ENCODE data around the gene FAM240A.

Gene FAM240A

DNA sequence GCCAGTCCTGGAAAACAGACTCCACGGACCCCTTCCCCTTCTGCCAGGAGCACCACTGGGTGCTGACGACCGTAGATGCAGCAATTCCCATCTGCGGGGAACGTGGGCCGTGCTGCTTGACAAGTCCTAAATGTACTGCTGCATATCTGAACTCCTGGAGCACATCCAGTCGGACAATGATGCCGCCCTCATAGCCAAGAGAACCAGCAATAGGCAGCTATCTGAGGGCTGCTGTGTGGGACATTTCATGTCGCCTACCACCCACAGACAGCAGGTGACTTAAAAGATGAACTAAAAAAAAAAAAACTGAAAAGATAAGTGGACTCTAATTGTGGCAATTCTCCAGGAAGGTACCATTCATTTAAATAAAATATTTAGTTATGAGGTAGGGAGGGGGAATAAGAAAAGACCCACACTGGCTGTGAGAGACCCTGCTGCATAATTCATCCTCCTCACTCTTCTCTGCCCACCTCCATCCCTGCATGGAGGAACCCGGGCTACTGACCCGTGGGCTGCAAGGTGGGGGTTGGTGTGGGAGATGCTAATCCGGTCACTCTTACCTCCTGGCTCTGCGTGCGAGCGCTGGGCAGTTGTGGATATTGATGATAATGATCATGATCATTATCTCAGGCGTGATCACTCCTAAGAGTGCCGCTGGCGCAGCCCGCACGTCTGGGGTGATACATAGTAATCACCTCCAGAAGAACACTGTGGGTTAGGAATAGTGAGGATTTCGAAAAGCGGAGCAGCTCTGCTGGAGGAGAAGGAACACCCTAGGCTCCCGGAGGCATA, 52.8 kb downstream of the FAM240A start:
- TF ChIP-seq, protein P1, sequence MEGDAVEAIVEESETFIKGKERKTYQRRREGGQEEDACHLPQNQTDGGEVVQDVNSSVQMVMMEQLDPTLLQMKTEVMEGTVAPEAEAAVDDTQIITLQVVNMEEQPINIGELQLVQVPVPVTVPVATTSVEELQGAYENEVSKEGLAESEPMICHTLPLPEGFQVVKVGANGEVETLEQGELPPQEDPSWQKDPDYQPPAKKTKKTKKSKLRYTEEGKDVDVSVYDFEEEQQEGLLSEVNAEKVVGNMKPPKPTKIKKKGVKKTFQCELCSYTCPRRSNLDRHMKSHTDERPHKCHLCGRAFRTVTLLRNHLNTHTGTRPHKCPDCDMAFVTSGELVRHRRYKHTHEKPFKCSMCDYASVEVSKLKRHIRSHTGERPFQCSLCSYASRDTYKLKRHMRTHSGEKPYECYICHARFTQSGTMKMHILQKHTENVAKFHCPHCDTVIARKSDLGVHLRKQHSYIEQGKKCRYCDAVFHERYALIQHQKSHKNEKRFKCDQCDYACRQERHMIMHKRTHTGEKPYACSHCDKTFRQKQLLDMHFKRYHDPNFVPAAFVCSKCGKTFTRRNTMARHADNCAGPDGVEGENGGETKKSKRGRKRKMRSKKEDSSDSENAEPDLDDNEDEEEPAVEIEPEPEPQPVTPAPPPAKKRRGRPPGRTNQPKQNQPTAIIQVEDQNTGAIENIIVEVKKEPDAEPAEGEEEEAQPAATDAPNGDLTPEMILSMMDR (IDR thresholded peaks at IDR 0.05; ENCODE audit: borderline replicate concordance, control extremely low read depth, extremely low read depth, insufficient read depth, missing control alignments) = no peak
- no peak for DNase-seq (ENCODE audit: low spot score)
- in situ Hi-C loops (cut with MboI; ENCODE audit: low sequenced_read_pairs, unreplicated experiment) = no loop called here

DNA sequence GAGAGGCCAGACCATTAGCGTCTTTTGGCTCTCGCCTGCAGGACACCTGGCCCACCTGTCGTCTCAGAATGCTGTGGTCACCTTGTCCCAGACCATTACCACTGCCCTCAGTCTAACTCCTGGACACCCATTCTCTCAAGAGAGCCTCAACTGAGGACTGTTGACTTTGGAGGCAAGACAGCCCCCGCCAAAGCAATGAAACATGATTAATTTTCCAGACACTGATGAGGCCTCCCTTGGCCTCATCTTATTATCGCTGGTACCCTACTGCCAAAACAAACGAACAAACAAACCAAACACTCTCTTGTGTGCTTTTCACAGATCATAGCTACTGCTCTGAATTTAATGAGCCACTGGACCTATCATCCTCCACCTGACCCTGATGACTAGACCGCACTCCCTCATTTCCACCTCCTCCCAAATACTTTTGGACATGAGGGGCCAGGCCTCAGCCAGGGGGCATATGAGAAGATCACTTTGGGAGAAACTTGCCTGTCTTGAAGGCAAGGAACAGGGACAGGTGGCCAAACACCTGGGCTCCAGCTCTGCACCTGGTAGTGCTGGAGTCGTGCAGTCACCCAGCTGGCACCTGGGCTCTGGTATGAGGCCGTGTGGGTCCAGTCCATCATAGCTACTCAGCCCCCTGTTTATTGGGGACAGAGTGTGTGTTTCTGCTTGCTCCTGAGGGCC, 53.6 kb downstream of the FAM240A start:
- in situ Hi-C loops (cut with MboI; ENCODE audit: low sequenced_read_pairs, unreplicated experiment) = no loop called here
- TF ChIP-seq, protein P1 (IDR thresholded peaks at IDR 0.05; ENCODE audit: borderline replicate concordance, control extremely low read depth, extremely low read depth, insufficient read depth, missing control alignments) = no peak
- DNase-seq (ENCODE audit: low spot score) = peak; percentile 11

DNA sequence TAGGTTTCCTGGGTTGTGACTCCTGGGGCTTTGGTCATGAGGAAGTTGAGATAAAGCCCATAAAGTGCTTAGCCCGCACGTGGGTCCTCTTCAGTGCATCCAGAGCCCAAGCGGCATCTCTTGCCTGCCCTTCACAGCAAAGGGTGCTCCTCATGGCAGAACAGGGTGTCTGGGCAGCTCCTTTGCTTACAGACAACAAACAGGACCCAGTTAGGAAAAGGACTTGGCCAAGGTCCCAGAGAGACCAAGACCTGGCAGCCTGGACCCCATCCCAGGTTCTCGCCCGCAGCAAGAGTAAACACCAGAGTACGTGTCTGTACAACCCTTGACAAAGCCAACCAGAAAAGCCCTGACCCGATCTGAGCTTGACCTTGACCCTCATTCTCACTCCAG, 54.1 kb downstream of the FAM240A start:
- TF ChIP-seq, protein P1 (IDR thresholded peaks at IDR 0.05; ENCODE audit: borderline replicate concordance, control extremely low read depth, extremely low read depth, insufficient read depth, missing control alignments) = no peak
- DNase-seq (ENCODE audit: low spot score) = peak; percentile 16
- in situ Hi-C loops (cut with MboI; ENCODE audit: low sequenced_read_pairs, unreplicated experiment) = no loop called here

DNA sequence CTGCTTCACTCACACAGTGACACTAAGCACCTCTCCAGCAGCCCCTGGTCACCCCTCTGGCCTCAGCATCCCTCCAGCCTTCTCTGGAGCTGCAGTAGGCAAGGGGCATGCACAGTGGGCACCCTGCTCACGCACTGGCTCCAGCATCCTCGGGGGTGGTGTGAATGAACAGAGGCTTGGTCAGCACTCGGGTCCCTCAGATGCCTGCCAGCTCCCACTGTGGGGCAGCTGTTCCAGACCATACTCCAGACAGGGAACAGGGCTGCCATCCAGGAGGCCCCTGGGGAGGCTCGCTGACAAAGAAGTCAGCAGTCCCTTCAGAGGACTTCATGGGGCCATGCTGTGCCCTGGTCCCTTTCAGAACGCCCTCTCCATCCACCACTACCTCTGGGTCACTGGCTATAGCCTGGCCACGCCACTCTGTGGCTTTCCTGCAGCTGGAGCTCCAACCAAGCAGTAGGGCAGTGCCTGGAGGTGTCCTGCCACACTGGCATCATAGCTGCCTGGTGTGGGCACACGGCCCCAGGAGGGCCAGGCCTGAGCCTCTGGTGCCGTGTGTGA, 54.8 kb downstream of the FAM240A start:
- TF ChIP-seq, protein P1 (IDR thresholded peaks at IDR 0.05; ENCODE audit: borderline replicate concordance, control extremely low read depth, extremely low read depth, insufficient read depth, missing control alignments) = no peak
- peak; percentile 24 for DNase-seq (ENCODE audit: low spot score)
- in situ Hi-C loops (cut with MboI; ENCODE audit: low sequenced_read_pairs, unreplicated experiment) = no loop called here

DNA sequence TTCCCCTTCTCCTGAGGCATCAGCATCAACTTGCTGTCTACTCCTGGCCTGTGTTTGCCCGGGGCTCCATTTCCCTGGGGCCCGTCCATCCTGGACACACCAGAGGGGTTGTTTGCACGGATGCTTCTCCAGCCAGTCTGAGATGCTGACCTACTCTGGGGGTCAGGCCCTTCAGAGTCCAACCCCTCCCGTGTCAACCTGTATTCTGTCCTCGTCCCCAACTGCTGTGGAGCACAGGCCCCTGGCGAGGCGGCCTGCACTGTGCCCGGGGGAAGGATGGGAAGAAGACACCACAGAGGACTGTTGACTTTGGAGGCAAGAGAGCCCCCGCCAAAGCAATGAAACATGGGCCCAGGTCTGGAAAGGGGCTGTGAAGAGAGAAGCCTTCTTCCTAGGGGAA, 55.3 kb downstream of the FAM240A start:
- TF ChIP-seq, protein P1 (IDR thresholded peaks at IDR 0.05; ENCODE audit: borderline replicate concordance, control extremely low read depth, extremely low read depth, insufficient read depth, missing control alignments) = no peak
- in situ Hi-C loops (cut with MboI; ENCODE audit: low sequenced_read_pairs, unreplicated experiment) = no loop called here
- DNase-seq (ENCODE audit: low spot score) = peak; percentile 9

DNA sequence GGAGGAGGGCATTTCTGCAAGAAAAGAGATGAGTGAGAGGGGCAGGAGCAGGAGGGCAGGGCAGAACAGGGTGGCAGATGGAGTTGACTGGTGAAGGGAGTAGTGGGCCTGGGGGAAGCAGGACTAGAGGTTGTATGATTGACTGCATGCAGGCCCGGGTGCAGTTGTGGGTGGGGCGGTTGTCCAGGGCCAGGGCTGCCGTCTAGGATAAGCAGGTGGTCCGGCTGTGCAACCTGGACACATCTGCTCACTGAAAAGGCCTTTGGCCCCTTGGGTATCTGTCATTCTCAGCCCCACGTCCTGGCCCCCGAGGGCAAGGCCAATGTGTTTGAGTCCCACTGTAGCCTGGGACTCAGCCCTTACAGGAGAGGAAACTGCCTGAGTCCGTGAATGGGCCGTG, 55.8 kb downstream of the FAM240A start:
- TF ChIP-seq, protein P1 (IDR thresholded peaks at IDR 0.05; ENCODE audit: borderline replicate concordance, control extremely low read depth, extremely low read depth, insufficient read depth, missing control alignments) = no peak
- in situ Hi-C loops (cut with MboI; ENCODE audit: low sequenced_read_pairs, unreplicated experiment) = no loop called here
- DNase-seq (ENCODE audit: low spot score) = peak; percentile 19

Measured in GM13976 (cell line).